Measurements from ENCODE around the gene MCF2L2. TPM values are rescaled to one million over a fixed set of nuclear protein-coding genes. Genes with fewer than 3 reads are reported as not detected.
"Not testable (repeated sequence)": the region's sequence is repeated elsewhere in the genome, so short reads cannot be mapped to it uniquely, and the experiment has no call there.

The MCF2L2 gene
- total RNA-seq, 1 donor from 2014 or later = 7.2 TPM

- DNase-seq (ENCODE audit: low spot score) = peak; percentile 30
Measured at GRCh38 chr3:183178833-183179549, 249.4 kb downstream of the MCF2L2 start.

GRCh38 chr3:183178512-183178832 is 249.9 kb downstream of the MCF2L2 start:
- DNase-seq (ENCODE audit: low spot score) = no peak

GRCh38 chr3:183172051-183172639 is 256.3 kb downstream of the MCF2L2 start:
- no peak for DNase-seq (ENCODE audit: low spot score)

- not testable (repeated sequence) for DNase-seq (ENCODE audit: low spot score)
Measured at GRCh38 chr3:183167975-183168374, 260.4 kb downstream of the MCF2L2 start.

- no peak for DNase-seq (ENCODE audit: low spot score)
Measured at GRCh38 chr3:183163563-183163962, 264.9 kb downstream of the MCF2L2 start.

GRCh38 chr3:183161552-183162336 is 266.7 kb downstream of the MCF2L2 start:
- no peak for DNase-seq (ENCODE audit: low spot score)

- DNase-seq (ENCODE audit: low spot score) = no peak
Measured at GRCh38 chr3:183160616-183161015, 267.8 kb downstream of the MCF2L2 start.

GRCh38 chr3:183159333-183159732 is 269.1 kb downstream of the MCF2L2 start:
- DNase-seq (ENCODE audit: low spot score) = no peak

GRCh38 chr3:183158551-183159006 is 269.8 kb downstream of the MCF2L2 start:
- DNase-seq (ENCODE audit: low spot score) = no peak

GRCh38 chr3:183158113-183158512 is 270.3 kb downstream of the MCF2L2 start:
- no peak for DNase-seq (ENCODE audit: low spot score)

- no peak for DNase-seq (ENCODE audit: low spot score)
Measured at GRCh38 chr3:183156266-183156665, 272.2 kb downstream of the MCF2L2 start.

- DNase-seq (ENCODE audit: low spot score) = no peak
Measured at GRCh38 chr3:183155499-183155898, 272.9 kb downstream of the MCF2L2 start.

- DNase-seq (ENCODE audit: low spot score) = no peak
Measured at GRCh38 chr3:183153210-183153950, 275.0 kb downstream of the MCF2L2 start.

- no peak for DNase-seq (ENCODE audit: low spot score)
Measured at GRCh38 chr3:183151821-183152351, 276.5 kb downstream of the MCF2L2 start.

GRCh38 chr3:183151086-183151485 is 277.3 kb downstream of the MCF2L2 start:
- DNase-seq (ENCODE audit: low spot score) = no peak

GRCh38 chr3:183149915-183150750 is 278.3 kb downstream of the MCF2L2 start:
- no peak for DNase-seq (ENCODE audit: low spot score)

- no peak for DNase-seq (ENCODE audit: low spot score)
Measured at GRCh38 chr3:183148056-183148455, 280.4 kb downstream of the MCF2L2 start.

- DNase-seq (ENCODE audit: low spot score) = no peak
Measured at GRCh38 chr3:183144363-183144762, 284.1 kb downstream of the MCF2L2 start.

GRCh38 chr3:183142199-183142598 is 286.2 kb downstream of the MCF2L2 start:
- DNase-seq (ENCODE audit: low spot score) = no peak

- no peak for DNase-seq (ENCODE audit: low spot score)
Measured at GRCh38 chr3:183134844-183135243, 293.6 kb downstream of the MCF2L2 start.

- no peak for DNase-seq (ENCODE audit: low spot score)
Measured at GRCh38 chr3:183132409-183132808, 296.0 kb downstream of the MCF2L2 start.

All from umbilical cord (tissue), 2 donors.